Measurements from ENCODE around the gene CUBN.

The CUBN gene

DNA sequence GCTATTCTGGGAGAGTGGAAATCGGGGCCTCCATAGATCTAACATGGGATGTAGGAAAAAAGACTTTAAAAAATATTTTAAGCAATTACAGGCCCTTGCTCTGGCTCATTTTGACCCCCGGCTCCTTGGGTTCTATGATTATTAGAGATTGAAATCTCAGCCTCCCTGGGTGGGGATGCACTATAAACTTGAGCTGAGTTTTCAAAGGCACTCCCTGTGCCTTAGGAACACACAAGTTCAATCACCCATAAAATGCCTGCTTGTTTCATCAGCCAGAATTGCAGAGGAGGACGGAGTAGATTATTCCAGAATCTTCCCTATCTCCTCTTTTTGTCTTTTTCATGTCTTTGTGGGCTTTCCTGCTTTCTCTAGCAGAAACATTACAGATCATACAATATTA lies 145.4 kb downstream of the CUBN start:
- no peak for DNase-seq

DNA sequence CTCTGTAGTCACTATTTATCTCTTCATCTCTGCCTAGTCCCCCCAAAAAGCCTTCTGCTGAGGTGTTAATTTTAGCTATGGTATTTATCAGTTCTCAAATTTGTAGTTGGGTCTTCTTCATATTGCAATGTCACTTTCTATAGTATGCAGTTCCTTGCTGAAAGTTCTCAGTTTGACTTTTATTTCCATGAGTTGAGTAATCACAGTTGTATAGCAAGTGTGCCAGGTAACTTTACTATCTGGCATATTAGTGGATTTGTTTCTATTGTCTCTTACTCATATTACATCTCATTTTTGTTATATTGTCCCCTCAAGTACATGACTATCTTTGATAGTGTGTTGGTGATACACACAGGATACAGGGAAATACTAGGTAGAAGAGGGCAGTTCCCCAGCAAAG lies 152.8 kb downstream of the CUBN start:
- no peak for DNase-seq

DNA sequence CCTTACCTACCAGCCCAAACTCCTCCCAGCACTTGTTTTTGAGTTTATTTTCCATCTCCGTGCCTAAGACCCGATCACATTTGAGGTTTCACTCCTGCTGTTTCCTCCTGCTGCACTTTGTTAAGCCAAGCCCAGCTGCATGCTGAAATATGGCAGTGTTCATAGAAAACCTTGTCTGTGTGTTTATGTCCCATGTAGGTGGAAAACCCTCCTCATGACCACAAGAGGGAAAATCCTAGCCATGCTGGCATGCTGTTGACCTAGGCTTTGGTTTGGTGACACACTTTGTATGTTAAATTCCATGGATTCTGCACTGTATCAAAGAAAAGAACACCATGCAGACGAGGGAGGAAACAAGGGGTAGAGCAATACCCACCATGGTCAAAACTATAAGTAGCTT lies 154.4 kb downstream of the CUBN start:
- no peak for DNase-seq

DNA sequence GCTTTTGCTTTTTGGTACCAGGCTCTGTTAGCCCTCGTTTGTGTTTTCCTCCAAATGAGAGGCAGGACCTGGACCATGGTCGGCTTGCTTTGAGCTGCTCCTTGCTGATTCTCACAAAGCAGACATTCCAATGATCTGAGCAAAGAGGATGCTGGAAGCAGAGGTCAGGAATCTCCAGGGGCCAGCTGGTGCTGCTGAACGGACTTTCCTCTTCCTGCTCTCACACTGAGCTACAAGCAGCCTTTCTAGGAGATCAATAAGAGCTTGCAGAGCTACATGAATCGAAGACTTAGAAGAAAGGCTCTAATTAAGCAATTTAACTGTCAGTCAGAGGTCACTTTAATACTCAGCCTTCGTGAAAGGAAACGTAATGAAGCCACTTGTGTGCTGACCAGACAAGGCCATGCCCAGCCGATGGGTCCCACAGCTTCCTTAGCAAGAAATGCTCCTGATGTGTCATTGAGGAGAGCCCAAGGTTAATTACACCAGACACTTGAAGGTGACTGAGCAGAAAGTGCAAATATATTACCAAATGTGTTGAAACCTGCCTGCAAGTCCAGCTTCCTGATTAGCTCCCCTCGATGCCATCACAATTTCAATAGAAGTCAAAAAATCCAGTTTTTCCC lies 161.1 kb downstream of the CUBN start:
- no peak for DNase-seq

DNA sequence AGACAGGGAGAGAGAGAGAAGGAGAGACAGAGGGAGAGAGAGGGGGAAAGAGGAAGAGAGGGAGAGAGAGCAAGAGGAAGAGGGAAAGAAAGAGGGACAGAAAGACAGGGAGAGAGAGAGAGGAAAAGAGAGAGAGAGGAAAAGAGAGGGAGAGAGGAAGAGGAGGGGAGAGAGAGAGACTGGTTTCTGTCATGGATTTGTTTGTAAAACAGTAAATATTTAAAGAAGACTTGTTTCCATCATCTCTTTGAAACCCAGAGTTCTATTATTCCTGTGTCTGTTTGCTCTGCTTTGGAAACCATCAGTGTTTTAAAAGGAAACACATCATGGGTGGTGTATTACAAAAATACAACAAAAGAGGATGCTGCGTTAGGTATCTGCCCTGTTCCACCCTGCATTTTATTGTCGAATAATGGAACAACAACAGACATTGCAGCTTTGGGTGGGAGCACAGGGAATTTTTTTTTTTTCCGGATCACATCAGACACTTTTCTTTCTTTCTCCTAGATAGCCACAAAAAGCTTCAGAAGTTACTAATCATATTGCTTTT lies 161.7 kb downstream of the CUBN start:
- DNase-seq = no peak

DNA sequence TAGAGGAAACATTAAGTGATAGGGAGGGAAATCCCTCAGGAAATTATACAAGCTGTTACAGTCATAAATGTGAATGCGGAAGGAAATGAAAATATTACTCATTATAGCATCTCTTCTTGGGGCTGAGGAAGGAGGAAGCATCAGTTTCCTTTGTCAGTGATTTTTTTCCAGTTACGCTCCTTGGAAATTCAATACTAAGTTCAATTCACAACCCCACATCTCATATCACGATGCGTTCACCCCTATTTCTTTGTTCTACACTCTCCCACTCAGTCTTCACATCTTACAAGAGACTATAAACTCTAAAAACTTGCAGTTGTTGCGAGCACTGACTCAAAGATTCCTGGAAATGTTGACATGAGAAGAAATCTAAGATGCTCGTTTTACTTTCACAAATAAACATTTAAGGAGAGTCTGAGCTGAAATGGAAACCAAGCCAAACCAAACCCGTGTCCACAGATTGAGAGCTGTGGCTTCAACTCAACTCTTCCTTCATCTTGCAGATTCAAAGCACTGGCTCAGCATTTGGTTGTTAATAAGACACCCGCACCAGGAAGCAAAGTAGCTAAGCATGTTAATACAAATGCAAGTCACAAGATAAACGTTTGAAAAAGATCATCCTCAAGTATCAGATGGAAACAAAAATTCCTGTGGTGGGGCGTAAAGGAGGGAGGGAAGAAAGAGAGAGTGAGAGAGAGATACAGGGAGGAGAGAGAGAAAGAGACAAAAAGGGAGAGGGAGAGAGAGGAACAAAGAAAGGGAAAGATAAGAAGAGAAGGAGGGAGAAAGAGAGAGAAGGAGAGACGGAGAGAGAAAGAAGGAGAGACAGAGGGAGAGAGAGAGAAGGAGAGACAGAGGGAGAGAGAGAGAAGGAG lies 162.4 kb downstream of the CUBN start:
- DNase-seq = no peak

DNA sequence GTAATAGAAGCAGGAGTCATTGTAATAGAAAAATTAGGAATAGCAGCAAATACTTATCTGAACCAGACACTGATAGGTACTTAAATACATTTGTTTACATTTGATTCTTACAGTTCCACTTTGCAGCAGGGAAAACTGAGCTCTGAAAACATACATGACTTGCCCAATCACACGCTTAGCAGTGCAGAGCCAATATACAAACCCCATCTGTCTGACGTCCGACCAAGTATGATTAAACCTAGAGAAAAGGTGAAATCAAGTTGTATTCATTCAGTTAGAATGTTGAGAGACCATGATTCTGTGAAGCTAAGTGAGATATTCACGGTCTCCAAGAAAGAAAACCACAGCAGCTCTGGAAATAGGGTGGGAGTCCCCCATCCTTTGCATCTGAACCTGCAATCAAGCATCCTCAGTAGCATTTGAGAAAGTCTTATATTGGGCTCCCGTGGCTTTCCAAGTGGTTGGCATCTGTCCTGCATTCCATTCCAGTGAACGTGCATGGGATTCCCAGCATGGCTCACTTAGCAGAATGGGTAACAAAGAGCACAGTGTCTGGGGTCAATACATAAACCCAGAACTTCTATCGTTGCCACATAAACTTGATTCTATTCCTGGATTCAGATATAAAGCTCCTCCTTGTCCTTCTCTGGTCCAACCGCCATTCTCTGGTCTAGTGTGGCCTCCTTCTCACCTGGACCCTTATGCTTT lies 163.7 kb downstream of the CUBN start:
- DNase-seq = no peak

DNA sequence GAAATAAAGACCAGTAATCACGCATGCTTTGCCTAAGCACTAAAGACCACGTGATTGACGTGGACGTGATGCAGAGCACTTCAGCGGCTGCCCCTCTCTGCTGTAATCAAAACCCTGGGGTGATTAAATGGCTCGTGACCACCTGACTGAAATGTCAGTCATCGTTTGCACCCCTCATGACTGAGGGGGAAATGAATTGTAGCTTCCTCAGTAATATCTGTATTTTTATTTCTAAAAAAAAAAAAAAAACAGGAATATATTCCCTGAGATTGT lies 164.3 kb downstream of the CUBN start:
- DNase-seq = no peak

DNA sequence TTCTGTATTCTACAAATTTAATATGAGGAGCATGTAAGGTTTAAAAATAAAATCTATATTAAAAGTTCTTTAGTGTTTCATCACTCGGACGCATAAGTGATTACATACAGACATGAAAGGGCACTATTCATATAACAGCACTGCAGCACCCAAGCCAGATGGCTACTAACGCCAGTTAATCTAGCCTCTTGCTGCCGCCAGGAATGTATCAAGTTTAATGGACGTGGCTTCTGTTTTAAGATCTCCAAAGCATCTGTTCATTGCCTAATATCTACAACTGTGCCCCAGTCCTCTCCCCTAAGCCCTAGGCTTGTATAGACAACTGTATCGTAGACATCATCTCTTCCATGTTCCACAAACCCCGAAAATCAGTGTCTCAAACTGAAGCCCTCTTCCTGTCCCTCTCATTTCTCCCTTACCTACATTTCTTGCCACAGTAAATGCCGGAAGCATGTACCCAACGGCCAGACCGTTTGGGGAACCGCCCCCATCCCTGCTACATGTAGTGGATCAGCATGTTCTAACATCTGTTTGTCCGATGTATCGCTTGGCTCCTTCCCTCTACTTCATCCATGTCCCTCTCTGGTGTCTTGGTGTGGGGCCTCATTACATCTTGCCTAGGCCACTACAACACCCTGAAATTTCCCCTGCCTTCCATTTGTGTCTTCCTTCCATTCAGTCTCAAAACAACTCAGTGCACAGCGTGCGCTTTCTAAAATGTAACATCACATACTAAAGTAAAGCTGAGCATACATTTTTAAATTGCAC lies 164.9 kb downstream of the CUBN start:
- no peak for DNase-seq

DNA sequence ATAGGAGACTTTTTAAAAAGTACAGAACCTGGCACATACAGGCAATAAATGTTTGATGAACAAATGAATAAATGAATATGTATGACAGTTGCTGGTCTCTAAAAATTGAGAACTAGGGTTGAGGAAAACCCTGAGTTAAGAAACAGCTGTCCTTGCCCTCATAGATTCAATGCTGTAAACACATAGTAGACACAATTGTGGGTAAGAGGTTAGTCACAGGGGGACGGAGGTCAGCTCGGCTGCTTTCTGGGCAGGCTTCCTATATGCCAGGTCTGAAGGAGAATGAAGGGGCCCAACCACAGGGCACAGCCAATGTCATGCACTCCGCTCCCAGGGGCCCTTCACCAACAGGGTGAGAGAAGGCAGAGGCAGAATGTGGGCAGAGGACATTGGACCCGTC lies 169.1 kb downstream of the CUBN start:
- DNase-seq = no peak

DNA sequence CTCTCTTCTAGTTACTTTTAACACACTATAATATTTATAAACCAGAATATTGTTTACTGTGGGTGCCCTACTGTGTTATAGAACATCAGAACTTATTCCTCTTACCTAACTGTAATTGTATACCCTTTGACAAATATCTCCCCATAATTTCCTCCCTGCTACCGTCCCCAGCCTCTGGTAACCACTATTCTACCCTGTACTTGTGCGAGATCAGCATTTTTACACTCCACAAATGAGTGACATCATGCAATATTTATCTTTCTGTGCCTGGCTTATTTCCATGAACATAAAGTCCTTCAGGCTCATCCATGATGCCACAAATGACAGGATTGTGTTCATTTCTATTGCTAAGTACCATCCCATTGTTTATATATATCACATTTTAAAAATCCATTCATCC lies 172.6 kb downstream of the CUBN start:
- no peak for DNase-seq

DNA sequence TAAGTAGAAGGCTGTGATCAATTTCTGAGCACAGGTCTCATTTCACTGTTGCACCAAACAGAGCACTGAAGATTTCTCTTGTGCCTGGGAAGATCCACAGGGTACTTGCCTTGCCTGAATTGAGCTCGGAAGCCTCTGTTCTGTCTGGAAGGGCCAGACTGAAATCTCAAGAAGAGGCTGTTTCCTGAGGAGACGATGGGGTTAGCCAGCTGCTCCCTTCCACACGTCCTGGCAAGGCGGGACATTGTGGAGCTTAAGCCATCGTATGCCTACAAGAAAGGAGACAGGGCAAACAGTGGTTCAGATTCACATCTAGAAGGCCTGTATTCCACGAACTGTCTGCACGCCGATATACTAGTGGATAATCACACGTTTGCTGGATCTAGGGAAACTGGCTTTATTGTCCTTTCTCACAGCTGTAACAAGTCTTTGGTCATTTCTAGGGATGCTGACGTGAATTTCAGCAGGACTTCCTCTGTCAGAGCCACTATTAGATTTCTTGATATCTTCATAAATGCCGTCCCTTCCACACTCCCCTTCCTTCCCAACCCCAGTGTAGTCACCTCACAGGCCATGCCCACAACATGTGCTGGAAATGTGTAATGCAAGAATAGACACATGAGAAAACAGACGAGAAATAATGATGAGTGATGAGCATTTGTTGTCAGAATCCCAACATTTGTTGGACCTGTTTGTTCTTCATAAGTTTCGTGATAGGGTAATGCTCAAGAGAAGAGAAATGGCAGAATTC lies 175.2 kb downstream of the CUBN start:
- DNase-seq = no peak

DNA sequence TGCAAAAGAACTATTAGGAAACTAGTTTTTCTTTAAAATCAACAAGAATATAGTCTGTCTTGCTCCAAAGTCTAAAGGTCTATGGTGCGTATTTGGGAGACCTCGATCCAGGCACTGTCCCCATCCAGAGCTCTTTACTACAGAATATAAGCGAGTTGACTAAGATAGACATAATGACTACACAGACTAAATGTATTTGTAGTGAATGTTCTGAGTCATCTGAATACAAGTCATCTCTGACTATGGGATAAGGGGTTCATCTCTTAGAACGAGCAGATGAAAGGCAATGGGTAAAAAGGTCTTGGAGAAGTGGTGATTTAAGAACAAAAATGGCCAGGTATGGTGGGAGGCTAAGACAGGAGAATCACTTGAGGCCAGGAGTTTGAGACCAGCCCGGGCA lies 176.3 kb downstream of the CUBN start:
- no peak for DNase-seq

DNA sequence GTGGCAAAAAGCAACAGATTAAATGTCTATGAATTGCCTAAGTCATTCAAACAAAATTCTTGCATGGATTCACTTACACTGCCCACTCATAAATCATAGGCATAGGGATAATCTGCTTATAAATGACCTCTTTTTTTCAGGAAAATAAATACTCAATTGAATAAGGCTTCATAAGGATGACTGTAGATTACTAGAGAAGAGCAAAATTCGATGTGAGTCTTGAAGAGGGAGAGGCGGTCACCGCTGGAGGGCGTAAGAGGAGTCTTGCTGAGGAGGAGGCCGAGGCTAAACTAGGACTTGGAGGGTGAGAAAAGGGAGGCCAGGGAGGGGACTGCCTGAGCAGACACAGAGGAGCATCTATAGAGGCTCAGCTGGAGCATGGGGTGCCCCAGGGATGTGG lies 177.0 kb downstream of the CUBN start:
- DNase-seq = no peak

DNA sequence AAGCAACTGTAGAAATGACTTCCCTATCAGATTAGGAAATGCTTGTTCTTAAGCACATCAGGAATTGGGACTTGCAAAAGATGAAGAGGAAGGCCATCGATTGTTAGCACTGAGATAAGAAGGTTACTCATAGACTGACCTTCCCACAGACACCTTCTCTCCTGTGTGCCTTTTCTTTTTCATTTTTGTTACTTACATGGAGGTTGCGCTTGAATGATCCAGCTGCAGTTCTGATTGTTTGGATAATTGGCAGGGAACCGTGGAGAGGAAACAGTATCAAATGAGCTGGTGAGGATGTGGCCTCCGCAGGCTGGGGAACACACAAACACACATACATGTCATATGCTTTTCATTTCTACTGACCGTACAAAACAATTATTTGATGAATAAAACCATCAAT lies 177.5 kb downstream of the CUBN start:
- no peak for DNase-seq

DNA sequence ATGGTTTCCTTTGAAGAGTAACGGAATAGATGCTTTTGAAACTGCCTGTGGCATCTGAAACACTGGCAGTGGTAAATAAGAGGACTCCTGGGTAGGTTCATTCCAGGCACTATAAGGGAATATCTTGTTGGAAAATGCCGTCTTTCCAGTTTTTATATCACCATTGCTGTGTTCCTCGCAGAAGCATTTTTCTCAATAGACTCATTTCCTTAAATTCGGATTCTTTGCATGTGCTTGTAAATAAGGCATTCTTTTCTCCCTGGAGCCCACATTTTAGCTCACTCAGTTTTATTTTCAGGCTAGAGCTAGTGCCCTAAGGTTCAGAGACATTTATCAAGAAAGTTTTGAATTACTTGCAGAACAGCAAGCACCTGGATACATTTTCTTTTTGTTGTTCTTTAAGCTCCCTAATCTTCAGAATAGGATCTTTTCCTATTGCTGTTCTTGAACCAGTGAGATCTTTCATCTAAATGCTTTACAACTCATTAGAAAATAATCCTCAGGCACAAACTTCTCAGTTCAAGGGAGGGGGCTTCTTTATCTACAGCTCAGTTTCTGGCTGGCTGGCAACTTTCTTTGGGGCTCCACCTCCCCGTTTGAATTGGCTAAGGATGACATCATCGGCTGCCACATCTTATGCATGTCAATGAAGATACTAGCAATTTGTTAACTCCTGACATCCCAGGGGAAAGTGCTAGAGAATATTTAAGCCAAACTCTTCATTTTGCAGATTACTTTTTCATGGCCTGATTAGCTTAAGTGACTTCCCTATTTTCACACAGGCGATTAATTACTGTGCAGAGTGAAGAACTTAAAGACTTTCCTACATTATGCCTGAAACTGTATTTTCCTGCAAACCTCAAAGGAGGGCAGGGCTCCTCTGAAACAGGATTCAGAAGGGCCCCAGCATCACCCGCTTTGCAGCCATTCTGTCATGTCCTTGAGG lies 178.7 kb downstream of the CUBN start:
- no peak for DNase-seq

DNA sequence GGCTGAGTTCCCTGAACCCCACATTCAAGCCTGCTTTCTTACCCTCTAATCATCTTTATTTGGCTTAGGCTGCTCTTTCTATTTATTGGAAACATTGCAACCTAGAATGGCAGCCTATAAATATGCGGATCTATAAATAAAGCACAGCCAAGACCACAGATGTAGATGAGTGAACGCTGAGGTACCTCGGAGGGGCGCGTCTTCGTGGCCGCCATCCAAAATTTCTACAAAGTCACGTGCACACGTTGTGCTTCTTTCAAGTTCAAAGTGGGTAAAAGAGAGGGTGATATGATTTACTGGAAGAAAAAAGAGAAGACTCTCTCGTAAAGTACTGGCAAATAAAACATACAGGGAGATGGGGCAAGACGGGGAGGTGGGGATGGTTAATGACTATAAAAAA lies 179.8 kb downstream of the CUBN start:
- no peak for DNase-seq

DNA sequence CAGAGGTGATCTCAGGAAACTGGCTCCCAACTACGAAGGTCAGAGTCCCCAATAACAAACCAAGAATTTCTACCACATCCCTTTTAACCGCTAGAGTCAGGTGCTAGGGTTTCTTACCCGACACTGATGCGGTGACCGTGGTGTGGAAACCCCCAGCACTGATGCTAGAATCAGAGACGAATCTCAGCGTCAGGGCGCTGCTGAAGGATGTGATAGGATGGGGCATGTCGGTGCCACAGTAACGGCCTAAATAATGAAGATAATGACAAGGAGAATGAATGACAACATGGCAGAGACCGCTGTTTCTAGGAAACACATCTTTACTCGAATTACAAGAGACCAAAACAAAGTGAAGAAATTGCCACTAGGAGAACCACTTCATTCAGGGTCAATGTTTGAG lies 181.2 kb downstream of the CUBN start:
- no peak for DNase-seq

DNA sequence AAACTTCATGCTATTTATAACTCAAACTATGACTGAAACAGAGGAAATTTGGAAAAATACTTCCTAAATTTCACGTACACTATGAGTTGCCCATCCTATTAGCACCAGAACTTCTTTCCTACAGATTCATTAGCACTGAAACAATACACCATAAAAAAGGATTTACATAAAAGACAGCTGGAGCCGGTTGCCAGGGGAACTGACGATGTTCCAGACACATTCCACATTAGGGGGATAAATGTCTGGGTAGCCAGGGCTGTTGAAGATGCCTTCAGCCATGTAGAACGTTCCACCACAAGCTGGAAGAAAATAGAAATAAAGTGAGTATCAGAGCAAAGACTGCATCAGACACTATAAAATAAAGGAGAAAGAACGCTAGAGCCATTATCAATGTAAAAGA lies 182.5 kb downstream of the CUBN start:
- DNase-seq = no peak

DNA sequence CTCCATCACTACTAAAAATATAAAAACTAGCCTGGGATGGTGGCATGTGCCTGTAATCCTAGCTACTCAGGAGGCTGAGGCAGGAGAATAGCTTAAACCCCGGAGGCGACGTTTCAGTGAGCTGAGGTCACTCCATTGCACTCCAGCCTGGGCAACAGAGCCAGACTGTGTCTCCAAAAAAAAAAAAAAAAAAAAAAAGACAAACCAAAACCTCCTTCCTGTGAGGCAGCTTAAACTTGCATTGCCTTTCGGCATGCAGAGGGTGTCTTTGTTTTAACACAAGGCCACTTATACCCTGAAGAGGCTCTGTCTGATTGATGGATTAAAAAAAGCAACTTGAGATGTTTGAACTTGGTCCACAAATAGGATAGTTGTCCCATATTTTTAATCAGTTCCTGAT lies 184.0 kb downstream of the CUBN start:
- DNase-seq = no peak

DNA sequence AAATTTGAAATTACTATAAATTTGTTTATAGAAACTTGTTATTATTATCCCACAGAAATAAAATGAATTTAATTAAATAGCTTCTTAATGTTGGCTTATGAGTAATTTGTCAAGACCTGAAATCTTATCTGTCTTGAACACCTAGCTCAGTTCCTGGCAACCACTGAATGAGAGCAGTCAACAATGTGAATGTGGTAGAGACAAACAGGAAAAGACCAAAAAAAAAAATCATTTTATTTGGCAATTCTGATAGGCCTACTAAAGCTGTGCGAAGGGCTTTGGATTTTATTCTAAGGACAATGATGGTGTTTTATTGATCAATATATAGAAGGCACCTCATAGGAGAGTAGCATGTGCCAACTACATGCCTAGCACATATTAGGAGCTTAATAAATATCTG lies 184.6 kb downstream of the CUBN start:
- no peak for DNase-seq

Measured in NCI-H2081 treated with DMSO at 0.1 percent for 48 hours (cell line).